Lower lobe of right lung (tissue), 2 donors: ENCODE measurements around the gene FAM174C. TPM values are rescaled to one million over a fixed set of nuclear protein-coding genes. Genes with fewer than 3 reads are reported as not detected.

Experiments used
- ATAC-seq, 2 donors: fragments of 200-7000 bp; cut with Tn5 transposase; one replicate each; pipeline ENCODE4 v1.9.1; 2020 to 2022; ENCODE audit warnings: mild to moderate bottlenecking in 2 of 2, moderate library complexity in 2 of 2
- DNase-seq: peaks from one replicate; pipeline ENCODE4 v3.0.0-alpha.2; 2020
- H3K27ac ChIP-seq: fragments of 200-600 bp; one replicate; pipeline ENCODE4 v1.8.0; 2022
- H3K27me3 ChIP-seq: fragments of 200-600 bp; one replicate; pipeline ENCODE4 v1.8.0; 2022; ENCODE audit warnings: low read depth
- H3K36me3 ChIP-seq: fragments of 200-600 bp; one replicate; pipeline ENCODE4 v1.8.0; 2022; ENCODE audit warnings: mild to moderate bottlenecking
- H3K4me1 ChIP-seq: fragments of 200-600 bp; one replicate; pipeline ENCODE4 v1.8.0; 2022
- H3K4me3 ChIP-seq: fragments of 200-600 bp; one replicate; pipeline ENCODE4 v1.8.0; 2022; ENCODE audit warnings: mild to moderate bottlenecking
- H3K9me3 ChIP-seq: fragments of 200-600 bp; one replicate; pipeline ENCODE4 v1.8.0; 2022
- intact Hi-C: fragments of 100-400 bp; cut with DNase I; formaldehyde crosslinking; loops from one replicate; pipeline ENCODE4 v1.11.0; 2022
- total RNA-seq: library from RNA; stranded (reverse); fragmentation: NEBNext Ultra II Directional; extraction: Animal tissue kit (Norgen Biotek cat#: 25700); gene quantifications from one replicate; pipeline ENCODE4 v1.2.1, GENCODE V29; 2021
- TF ChIP-seq, protein P1 (sequence below): fragments of 200-600 bp; IDR thresholded peaks from one replicate; pipeline ENCODE4 v1.8.0; 2022; ENCODE audit warnings: antibody characterized with exemption, mild to moderate bottlenecking
- donor health status: DM: no; HTN: yes; CAD: no; lungs with severe emphysema.

The FAM174C gene
- total RNA-seq, 1 donor from 2014 or later = 43.5 TPM

DNA sequence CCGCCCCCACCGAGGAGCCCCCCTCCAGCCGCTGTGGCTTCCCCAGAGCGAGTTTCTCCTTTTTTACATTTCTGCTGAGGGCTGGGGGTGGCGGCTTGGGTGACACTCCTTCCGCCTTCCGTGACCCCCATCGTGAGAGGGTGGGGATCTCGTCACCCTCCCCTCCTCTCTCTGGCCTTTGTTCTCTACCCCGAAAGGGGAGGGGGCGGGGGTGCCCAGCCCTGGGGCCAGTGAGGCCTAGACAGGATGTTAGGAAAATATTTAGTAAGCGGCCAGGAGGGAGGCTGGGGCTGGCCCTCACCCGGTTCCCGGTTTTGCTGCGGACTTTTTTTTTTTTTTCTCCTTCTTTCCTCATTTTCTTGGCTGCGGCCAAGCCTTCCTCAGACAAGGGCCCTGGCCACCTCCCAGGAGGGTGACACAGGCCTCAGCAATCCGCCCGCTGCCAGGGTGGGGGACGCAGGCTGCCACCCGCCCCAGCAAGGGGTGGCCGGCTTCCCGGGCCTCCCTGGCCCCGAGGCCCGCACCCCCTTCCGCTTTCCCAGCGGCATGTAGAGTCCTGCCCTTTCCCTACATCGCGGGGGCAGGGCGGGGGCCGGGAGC lies 23.0 kb upstream of the FAM174C start:
- no peaks in the 10 kb centered on the region for H3K27me3 ChIP-seq
- peaks cover 47% of the 10 kb centered on the region for H3K36me3 ChIP-seq
- H3K4me3 ChIP-seq = peak overlapping the region; percentile 77
- H3K9me3 ChIP-seq = no peaks in the 10 kb centered on the region
- peak; percentile 95 for DNase-seq
- intact Hi-C loops = no loop called here
- peak; percentile 58 to 61 for ATAC-seq
- H3K27ac ChIP-seq = peak overlapping the region; percentile 98
- peaks cover 57% of the 10 kb centered on the region for H3K4me1 ChIP-seq
- TF ChIP-seq, protein P1, sequence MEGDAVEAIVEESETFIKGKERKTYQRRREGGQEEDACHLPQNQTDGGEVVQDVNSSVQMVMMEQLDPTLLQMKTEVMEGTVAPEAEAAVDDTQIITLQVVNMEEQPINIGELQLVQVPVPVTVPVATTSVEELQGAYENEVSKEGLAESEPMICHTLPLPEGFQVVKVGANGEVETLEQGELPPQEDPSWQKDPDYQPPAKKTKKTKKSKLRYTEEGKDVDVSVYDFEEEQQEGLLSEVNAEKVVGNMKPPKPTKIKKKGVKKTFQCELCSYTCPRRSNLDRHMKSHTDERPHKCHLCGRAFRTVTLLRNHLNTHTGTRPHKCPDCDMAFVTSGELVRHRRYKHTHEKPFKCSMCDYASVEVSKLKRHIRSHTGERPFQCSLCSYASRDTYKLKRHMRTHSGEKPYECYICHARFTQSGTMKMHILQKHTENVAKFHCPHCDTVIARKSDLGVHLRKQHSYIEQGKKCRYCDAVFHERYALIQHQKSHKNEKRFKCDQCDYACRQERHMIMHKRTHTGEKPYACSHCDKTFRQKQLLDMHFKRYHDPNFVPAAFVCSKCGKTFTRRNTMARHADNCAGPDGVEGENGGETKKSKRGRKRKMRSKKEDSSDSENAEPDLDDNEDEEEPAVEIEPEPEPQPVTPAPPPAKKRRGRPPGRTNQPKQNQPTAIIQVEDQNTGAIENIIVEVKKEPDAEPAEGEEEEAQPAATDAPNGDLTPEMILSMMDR = no peak

DNA sequence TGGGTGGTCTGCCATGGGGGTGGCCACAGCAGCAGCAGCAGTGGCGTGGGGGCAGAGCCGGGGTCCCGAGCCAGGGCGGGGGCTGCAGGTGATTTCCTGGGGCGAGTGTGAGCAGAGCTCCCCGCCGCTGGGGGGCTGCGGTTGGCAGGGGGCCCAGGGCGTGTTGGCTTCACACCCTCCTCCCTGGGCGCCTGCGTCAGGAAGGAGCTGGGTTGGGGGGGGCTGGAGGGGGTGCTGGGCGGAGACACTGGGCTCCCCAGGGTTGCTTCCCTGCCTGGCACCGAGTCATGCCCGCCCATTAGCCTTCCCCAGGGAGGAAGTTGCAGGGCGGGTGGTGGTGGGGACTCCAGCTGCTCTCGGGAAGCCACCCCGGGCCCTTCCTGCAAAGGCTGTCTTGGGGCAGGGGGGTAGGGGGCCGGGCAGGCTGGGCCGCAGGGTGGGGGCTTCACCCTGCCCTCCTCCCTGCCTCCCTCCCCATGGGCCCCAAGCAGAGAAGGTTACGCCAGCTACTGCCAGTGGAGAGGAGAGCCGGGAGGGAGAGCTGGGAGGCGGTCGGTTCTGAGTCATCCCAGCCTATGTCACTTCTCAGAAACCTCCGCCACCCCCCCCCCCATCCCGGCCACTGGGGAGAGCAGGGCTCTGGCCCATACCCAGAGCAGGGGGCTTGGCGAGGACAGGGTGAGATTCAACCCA lies 22.4 kb upstream of the FAM174C start:
- TF ChIP-seq, protein P1 = peak; percentile 22
- peak; percentile 95 for DNase-seq
- Histone ChIP-seq H3K27ac (peak overlapping the region; percentile 98), H3K36me3 (peaks cover 53% of the 10 kb centered on the region), H3K27me3 (no peaks in the 10 kb centered on the region), H3K9me3 (no peaks in the 10 kb centered on the region), H3K4me1 (peaks cover 57% of the 10 kb centered on the region), H3K4me3 (peak overlapping the region; percentile 77)
- peak; percentile 61 to 66 for ATAC-seq
- intact Hi-C loops = no loop called here

- intact Hi-C loops = no loop called here
- Histone ChIP-seq H3K27ac (peak overlapping the region; percentile 98), H3K36me3 (peaks cover 56% of the 10 kb centered on the region), H3K4me3 (peak overlapping the region; percentile 77), H3K9me3 (no peaks in the 10 kb centered on the region), H3K4me1 (peaks cover 60% of the 10 kb centered on the region), H3K27me3 (no peaks in the 10 kb centered on the region)
- no peak for DNase-seq
- TF ChIP-seq, protein P1 = no peak
- ATAC-seq = peak in 1 of 2 donors; percentile 3
Measured at GRCh38 chr19:1253514-1254080, 21.7 kb upstream of the FAM174C start.

DNA sequence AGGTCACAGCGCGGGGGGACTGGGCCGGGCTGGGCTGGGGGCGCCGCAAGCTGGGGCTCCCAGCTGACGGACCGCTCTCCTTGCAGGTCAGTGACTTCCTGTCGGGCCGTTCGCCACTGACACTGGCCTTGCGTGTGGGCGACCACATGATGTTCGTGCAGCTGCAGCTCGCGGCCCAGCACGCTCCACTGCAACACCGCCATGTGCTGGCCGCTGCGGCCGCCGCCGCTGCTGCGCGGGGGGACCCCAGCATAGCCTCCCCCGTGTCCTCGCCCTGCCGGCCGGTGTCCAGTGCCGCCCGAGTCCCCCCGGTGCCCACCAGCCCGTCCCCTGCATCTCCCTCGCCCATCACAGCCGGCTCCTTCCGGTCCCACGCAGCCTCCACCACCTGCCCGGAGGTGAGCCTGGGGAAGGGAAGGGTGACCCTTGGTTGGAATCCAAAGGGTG lies 21.2 kb upstream of the FAM174C start:
- peaks cover 56% of the 10 kb centered on the region for H3K36me3 ChIP-seq
- TF ChIP-seq, protein P1 = no peak
- intact Hi-C loops = no loop called here
- H3K4me1 ChIP-seq = peaks cover 65% of the 10 kb centered on the region
- no peaks in the 10 kb centered on the region for H3K9me3 ChIP-seq
- peak overlapping the region; percentile 98 for H3K27ac ChIP-seq
- peak overlapping the region; percentile 77 for H3K4me3 ChIP-seq
- ATAC-seq (no peak), DNase-seq (peak; percentile 62)
- H3K27me3 ChIP-seq = no peaks in the 10 kb centered on the region

- Histone ChIP-seq H3K4me1 (peaks cover 71% of the 10 kb centered on the region), H3K36me3 (peaks cover 56% of the 10 kb centered on the region), H3K27ac (peak overlapping the region; percentile 98), H3K27me3 (no peaks in the 10 kb centered on the region), H3K4me3 (peak overlapping the region; percentile 77), H3K9me3 (no peaks in the 10 kb centered on the region)
- DNase-seq = no peak
- intact Hi-C loops = no loop called here
- no peak for ATAC-seq
- TF ChIP-seq, protein P1 = no peak
Measured at GRCh38 chr19:1254530-1255185, 20.7 kb upstream of the FAM174C start.
